NCI-H446 treated with DMSO at 0.1 percent for 48 hours (cell line): ENCODE measurements around the gene RBM20.
A peak's percentile ranks its signal among the peaks of the same experiment; 100 is the strongest.
"Not testable (repeated sequence)": the region's sequence is repeated elsewhere in the genome, so short reads cannot be mapped to it uniquely, and the experiment has no call there.

Experiments
- DNase-seq: peaks from one replicate; lab custom pipeline; 2025; lab: John Stamatoyannopoulos, UW

The RBM20 gene

DNA sequence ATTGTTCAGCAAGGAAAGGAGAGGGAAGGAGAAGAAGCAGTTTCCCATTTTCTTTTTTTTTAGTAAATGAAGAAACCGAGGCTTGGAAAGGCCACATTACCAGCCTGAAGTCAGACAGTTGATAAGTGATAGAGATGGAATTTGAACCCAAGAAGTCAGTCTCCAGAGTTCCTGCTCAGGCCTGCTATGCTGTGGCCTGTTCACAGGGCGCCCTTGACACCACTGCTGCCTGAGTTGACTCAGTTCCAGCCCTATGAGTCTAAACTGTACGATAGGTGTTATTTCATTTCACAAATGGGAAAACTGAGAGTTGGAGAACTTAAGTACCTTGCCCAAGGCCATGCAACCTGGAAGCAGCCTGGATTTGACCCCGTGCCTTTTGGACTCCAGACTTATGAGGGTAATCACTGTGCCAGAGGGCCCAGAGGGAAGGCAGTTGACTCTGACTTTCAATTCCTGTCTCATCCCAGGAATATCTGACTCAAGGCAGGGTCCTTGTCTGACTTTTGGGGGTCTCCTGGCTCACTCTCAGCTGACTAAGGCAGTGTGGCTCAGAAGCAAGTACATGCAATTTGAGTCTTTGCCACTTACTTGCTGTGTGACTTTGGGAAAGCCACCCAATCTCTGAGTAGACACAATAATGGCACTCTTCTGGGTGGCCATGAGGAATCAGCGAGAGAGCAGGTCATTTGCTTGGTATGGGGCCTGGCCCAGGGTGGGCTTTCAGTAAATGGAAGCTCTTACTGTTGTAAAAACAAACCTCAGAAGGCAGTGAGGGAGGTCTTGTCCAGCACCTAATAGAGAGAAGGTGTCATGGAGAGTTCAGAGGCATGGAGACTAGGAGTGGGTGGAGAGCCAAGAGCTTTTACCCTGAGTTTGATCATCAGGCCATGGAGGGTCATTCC is 17.9 kb upstream of the RBM20 start:
- DNase-seq = no peak

DNA sequence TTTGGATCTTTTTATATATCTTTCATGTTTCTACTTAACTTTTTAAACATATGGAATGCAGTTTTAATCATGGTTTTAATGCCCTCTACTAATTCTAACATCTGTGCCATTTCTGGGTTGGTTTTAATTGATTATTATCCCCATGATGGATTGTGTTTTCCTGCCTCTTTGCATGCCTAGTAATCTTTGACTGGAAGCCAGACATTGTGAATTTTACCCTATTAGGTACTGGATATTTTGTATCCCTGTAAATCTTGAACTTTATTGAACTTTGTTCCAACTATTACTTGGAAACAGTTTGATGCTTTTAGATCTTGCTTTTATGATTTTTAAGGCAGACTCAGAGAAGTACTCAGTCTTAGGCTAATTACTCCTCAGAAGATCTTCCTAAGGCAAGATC is 16.0 kb upstream of the RBM20 start:
- DNase-seq = no peak

DNA sequence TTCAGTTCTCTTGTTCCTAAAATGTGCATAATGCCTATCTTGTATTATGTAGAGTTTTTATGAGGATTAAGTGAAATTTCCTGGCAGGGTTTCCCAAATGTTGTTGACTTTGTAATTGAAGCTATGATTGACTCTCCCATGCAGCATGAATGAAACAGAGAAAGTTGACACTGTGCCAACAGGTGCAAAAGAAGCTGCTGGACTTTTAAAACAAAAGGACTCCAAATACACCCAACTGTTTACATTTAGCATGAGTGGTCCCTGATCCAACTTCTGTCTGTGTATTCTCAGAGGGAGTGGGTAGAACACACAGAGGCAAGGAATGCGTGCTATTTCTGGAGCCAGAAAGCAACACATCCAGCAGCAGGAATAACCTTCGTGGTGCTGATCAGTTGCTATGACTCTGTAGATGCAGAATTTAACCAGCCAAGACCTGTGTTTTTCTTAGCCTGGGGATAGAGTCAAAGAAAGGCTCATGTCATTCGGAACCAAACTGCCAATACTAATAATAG is 14.4 kb upstream of the RBM20 start:
- DNase-seq = peak; percentile 29

DNA sequence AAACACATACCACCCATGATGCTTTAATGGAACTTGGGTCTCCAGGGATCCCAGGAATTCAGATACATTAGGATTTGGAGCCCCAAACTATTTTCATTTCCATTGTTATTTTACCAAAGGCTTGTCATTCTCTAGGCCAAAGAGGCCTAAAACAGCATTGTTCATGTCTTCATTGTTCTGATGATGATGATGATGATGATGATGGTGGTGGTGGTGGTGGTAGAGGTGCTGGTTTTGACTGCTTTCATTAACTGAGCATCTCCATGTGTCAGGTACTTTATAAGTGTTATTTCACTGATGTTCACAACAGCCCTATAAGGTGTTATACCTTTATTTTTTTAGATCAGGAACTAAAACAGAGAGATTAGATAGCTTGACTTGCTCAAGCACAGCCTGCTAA is 12.2 kb upstream of the RBM20 start:
- no peak for DNase-seq

DNA sequence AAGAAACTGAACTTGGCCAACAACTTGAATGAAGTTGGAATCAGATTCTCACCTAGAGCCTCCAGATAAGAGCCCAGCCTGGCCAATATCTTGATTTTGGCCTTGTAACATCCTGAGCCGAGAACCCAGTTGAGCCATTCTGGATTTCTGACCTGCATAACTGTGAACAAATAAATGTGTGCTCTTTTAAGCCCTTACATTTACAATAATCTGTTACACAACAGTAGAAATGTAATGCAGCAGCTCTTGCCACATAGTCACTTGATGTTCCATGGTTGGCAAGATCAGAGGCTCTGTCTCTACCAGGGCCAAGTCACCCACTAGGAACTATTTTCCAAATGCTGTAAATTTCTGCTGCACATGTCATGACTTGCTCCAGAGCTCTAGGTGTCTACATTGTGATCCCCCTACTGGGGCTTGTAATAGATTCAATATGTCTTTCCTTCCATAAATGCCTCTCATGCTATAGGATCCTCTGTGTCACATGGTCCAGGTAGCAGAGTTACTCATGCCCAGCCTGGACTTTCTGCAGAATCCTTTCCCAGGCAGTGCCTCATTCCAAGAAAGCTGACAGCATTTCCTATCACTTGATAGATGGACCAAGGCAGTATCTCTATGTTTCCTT is 11.4 kb upstream of the RBM20 start:
- peak; percentile 42 for DNase-seq

DNA sequence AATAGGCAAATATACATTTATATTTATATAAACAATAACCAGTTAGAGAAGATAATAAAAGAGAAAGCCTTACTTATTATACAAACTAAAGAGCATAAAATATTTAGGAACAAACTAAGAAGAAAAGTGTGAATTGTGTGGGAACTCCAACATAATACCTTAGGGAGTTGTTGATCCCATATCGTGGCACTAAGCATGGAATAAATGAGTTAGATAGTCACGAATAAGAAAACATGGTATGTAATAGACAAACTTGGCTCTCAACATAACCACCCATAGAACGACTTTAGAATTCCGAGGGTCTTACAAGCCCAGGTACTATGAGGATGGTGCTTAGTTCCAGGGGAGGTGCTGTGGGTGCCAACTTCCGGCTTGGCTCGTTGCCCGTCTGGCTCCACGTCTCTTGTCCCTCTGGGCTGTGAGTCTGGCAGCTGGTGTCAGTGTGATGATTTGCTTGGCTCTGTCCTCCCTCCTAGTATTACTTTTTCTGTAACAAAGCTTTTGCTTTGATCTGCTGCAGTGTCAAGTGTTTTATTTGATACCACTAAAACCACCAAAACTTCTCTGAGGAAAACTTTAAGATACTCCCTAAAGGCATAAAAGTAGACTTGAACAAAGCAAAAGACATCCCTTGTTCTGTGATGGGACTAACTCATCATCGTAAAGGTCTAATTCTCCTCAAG is 9.5 kb upstream of the RBM20 start:
- DNase-seq = peak; percentile 37

DNA sequence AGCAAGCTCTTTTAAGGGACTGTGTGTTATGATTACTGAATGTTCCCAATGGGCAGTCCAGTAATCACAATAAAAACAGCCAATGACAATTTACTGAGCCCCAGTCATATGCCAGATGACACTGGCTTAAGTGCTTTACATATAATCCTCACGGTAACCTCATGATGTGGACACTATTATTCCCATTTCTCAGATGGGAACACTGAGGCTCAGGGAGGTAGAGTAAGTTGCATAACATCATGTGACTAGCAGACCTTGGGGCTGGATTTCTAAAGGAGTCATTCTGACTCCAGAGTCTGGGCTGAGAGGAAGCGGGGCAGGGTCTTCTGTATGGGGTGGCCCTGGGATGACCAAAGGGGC is 7.6 kb upstream of the RBM20 start:
- no peak for DNase-seq

DNA sequence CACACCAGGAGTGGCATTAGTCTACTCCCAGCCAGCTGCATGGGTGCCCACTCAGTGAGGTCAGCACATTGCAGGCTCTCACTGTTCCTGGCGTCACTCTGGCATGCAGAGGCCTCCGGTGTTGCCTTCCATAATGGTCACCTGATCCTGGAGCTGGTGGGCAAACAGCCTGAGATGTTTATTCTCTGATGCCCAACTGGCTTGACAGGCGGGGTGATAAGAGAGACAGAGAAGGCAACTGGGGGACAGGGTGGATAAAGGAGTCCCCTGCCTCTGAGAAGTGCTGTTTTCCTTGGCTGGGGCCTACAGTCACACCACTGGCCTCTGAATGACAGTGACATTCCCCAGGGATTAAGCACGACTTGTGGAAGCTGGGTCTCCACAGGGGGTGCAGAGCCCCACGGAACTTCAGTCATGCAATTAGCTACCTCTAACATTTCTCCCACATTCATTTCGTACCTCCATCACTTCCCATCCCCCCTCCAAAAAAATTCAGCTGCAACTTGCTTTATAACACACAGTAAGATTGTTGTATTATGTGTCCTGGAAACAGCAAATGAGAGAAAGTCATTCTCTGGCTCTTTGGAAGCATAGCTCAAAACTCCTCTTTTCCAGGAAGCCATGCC is 7.1 kb upstream of the RBM20 start:
- no peak for DNase-seq

DNA sequence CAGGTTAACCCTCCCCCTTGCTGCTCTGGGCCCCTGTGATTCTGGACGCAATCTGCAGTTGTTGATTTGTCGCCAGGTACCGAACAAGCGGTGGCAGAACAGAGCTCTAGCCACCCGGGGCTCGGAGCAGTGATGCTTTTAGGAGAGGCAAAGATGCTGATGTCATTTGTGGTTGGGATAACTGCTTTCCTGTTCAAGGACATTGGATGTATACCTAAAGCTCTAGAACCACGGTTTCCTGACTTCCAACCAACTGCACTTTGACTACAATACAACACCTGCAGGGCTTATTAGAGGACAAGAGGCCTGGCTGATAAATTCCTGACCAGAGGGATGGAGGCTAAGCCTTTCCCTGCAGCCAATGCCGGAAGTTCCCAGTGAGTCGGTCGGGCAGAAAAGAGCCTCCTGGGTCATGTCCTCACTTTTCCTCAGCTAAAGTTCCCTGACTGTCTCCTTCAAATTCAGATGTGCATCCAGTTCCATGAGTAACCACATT is 6.5 kb upstream of the RBM20 start:
- DNase-seq = no peak

DNA sequence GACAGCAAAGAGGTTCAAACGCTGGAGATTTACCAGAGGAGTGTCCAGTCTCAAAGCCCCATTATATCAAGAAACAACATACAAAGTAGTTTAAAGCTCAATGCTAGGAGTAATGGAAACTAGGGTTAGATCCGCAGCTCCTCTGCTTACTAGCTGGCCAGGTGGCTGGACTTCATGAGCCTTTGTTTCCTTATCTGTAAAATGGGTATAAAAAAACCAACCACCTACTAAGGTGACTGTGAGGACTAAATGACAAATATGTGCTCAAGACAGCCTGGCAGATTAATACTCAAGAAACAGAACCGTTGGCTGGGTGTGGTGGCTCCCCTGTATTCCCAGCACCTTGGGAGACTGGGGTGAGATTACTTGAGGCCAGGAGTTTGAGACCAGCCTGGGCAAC is 5.8 kb upstream of the RBM20 start:
- DNase-seq = no peak

DNA sequence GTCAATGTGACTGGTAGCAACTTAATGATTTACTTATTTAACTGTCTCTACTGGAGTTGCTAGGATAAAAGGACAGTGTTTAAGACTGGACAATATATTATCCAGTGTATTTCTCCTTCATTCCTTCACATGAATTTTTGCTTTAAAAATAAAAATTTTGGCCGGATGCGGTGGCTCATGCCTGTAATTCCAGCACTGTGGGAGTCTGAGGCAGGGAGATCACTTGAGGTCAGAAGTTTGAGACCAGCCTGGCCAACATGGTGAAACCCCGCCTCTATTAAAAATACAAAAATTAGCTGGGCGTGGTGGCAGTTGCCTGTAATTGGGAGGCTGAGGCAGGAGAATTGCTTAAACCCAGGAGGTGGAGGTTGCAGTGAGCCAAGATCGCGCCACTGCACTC is 5.1 kb upstream of the RBM20 start:
- DNase-seq = not testable (repeated sequence)

DNA sequence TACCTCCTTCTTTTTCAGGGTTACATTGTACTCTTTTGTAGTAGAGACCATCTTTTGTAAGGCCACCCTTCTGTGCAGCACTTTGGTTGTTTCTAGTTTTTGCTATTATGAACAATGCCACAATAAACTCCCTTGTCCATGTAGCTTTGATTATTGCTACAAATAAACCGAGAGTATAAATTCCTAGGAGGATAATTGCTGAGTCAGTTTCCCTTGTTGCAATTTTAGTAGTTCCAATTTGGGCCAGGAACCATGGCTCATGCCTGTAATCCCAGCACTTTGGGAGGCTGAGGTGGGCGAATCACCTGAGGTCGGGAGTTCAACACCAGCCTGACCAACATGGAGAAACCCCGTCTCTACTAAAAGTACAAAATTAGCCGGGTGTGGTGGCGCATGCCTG is 4.3 kb upstream of the RBM20 start:
- DNase-seq = not testable (repeated sequence)

DNA sequence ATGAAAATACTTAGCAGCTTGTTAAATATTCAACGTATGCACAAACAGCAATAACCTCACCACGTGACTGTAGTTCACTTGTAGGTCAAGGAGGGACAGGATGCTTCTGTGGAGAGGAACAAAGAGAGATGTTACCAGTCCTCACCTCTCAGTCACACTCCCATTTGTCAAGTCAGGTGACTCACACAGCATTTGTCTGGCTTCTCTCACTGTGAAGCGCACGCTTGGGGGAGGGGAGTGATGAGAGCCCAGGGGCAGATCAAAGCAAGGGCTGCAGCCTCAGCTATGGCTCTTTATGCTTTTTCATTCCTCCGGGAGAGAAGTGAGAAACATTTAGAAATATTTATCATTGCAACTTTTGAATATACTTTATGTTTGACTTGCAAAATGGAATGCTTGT is 2.9 kb upstream of the RBM20 start:
- DNase-seq = no peak

DNA sequence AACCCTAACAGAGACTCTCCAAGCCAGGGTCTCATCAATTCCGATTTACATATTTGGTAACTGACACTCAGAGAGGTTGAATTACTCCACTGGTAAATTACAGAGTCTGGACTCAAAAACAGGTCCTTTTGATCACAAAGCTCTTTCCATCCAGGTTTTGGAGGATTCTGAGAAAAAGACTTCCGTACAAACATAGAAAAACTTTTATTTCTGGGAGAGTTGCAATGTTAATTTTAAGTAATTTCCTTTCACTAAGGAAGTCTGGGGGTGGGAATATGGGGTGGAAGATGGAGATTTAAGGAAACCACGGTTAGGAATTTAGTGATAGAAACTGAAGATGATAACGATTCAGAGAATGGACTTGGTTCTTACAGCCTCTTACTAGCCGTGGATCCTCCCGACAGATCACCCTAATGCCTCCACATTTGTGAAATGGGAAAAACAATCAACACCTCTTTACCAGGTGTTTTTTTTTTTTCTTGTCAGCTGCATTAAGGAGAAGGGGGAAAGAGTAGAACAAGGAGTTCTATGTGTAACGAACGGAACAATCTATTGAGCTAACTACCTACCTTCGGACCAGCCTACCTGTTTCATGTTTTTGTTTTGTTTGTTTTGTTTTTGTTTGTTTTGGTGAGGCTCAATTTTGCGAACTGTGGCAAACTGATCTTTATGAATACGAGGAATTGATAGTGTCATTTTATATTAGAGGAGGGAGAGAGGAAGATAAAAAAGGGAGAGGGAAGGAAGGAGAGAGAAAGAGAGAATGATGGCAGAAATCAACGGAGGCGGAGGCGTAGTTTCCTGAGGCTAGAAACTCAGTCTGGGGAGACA is 1.7 kb upstream of the RBM20 start:
- no peak for DNase-seq

DNA sequence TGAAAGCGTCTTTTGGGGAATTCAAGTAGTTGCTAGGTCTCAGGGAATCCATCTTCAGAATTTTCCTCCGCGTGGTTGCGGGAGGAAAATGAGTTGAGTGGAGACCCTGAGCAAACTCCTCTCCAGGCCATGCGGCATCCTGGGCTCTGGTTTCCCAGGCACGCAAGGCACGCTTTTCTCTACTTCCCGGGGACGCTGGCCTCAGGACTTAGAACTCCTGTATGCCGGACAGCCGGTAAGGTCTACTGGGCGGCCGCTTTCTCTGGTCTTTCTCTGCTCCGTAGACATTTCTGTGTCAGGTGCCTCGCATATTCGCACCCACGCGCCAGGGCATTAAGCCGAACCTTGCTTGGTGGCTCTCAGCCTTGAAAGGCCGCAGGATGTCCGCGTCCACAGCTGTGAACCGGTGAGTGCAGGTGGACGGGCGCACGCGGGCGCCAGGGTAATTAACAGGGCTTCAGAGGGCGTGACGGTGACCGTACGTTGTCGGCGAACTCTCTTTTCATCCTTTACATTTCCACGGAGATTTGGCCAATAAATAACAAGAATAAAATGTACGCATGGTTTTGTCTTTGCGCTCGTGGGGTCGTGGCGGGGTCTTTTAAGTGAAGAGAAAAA is 992 bp upstream of the RBM20 start:
- DNase-seq = no peak

DNA sequence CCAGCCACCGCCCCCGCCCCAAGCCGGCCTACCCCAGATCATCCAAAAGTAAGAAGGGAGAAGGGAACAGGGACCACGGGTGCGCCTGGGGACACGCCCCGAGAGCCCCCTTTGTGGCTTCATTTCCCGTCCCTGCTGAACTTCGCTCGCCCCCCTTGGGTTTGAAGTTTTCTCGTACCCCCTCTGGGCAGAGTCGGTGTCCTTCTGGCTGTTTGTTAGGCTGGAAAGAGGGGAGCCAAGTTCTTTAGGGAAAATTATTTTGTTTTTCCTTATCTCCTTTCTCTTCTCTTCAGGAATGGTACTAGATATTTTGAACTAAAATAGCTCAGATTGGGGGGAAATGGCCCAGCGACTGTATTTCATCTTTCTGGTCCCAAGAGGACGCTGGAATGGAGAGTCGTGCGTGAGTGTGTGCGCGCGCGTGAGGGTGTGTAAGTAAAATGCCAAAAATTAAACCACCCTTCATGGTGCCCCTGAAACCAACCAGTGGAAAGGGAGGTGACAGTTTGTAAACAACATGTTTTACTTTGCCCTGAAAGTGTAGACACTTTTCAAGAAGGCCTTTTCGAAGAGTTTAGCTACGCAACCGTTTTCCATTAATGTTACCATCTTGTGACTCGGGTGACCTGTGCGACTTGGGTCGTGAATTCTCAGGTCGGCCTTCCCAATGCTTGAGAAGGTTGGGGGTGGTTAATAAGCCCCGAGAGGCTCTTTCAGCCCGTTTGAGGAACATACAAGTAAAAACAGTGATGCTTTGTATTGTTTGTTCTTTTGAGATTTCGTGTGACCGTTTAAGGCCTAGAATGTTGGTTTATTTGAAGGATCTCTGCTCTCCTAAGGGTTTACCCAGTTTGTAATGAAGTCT is 694 bp downstream of the RBM20 start:
- no peak for DNase-seq

DNA sequence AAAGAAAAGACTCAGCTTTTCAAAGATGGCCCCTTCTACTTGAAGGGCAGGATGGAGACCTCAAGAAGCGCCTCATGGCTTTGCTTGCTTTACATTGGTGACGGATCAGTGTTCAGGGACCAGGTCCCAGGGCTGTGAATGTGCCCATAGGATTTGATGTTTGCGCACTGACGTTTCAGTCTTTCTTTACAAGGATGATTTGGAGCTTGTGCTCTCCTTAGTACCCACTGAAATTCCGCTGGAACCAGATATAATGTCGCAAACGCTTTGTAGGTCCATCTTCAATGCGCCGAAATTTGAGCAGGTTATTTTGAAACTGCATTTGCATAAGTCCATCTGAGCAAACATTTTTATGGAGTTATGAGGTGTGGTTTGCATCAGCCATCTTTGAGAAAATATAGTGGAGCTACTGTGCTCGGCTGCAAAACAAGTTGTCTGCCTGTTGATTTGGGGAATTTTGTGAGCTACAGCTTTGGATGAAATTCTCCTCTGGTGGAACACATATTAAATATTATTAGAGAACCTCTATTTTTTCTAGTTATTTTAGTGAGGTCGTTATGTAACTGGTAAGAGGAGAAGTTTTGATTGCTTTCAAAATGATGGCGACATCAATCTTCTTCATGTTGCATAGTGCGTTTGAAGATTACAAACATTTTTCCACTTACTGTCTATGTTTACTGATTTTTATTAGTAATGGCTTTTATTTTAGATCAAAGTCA is 2.4 kb downstream of the RBM20 start:
- DNase-seq = peak; percentile 72

DNA sequence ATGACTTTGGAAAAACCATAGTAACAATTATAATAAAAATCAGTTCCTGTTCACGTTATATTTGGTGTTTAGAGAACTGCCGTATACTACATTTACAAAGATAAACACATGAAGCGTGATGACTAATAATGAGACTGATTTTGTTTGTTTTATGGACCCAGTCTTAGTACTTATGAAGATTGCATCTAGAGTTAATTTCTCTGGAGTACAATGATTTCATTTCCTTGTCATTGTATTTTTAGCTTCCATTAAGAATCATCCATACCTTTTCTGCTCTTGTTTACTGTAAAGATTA is 2.9 kb downstream of the RBM20 start:
- DNase-seq = no peak

DNA sequence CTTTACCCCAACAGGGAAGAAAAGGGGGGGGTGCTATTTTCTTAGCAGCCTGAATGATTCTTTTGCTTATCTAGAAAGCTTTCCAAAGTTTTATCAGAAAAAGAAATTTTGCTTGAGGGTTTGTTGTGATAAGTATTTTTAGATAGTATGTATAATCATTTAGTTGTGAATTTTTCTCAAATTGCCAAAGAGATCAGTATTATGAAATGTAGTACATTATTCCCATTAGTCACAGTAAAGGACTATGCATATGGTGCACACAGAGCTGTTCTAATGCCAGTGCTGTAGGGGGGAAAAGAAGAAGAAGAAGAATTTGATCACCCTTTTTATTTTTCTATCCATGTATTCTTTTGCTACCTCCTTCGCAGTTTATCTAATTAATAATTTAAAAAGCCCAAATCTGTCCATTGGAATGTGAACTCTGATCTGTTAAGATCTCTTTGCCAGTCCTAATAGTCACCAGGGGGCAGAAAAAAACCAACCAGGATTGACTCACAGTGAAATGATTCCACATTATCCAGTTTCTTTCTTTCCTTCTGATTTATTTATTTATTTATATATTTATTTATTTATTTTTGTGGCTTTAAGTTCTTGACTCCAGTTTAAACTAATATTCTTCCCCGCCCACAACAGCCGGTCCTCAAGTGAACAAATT is 4.7 kb downstream of the RBM20 start:
- no peak for DNase-seq
